Stomach (tissue), 9 donors: ENCODE data around the gene DMTF1. TPM values are rescaled to one million over a fixed set of nuclear protein-coding genes. Genes with fewer than 3 reads are reported as not detected.

Experiments
- DNase-seq, 2 donors: peaks; one replicate each; pipeline versions ENCODE4 v3.0.0 to v3.0.0-alpha.2; 2013 to 2019
- H3K27ac ChIP-seq, 5 donors: fragments of 200-600 bp in 4 of 5; sonication (generic) in 4 of 5; one replicate each; pipeline ENCODE4 v1.5.1; 2013 to 2019; ENCODE audit warnings: mild to moderate bottlenecking in 1 of 5, moderate library complexity in 1 of 5
- H3K27me3 ChIP-seq, 3 donors: fragments of 200-600 bp; sonication (generic); one replicate each; pipeline ENCODE4 v1.5.1; 2017 to 2019; ENCODE audit warnings: mixed run types in 1 of 3
- H3K36me3 ChIP-seq, 4 donors: fragments of 200-600 bp; sonication (generic); 1 replicate in 3 of 4; 2 replicates in 1 of 4; pipeline ENCODE4 v1.5.1; 2016 to 2019
- H3K4me1 ChIP-seq, 4 donors: fragments of 200-600 bp; sonication (generic); one replicate each; pipeline ENCODE4 v1.5.1; 2016 to 2019
- H3K4me3 ChIP-seq, 4 donors: fragments of 200-600 bp; sonication (generic) in 3 of 4; one replicate each; pipeline ENCODE4 v1.5.1; 2016 to 2019; ENCODE audit warnings: mild to moderate bottlenecking in 1 of 4
- H3K9me3 ChIP-seq, 4 donors: fragments of 200-600 bp; sonication (generic); one replicate each; pipeline ENCODE4 v1.5.1; 2016 to 2019
- CTCF ChIP-seq, 7 experiments: fragments of 450-650 bp in 4 of 7; fragments of 200-600 bp in 3 of 7; sonication (generic) in 3 of 7; IDR thresholded peaks; one replicate each; pipeline ENCODE4 v1.5.1; 2016 to 2019; ENCODE audit warnings: antibody characterized with exemption in 7 of 7, control low read depth in 2 of 7, mild to moderate bottlenecking in 1 of 7
- EP300 ChIP-seq: sonication (generic); formaldehyde crosslinking; IDR thresholded peaks from one replicate; pipeline ENCODE4 v1.6.1; 2017; ENCODE audit warnings: antibody characterized with exemption
- POLR2A ChIP-seq, 4 donors: fragments of 450-650 bp; IDR thresholded peaks; one replicate each; pipeline ENCODE4 v1.6.1; 2016; ENCODE audit warnings: antibody characterized with exemption in 4 of 4, control low read depth in 2 of 4, mild to moderate bottlenecking in 1 of 4, moderate library complexity in 1 of 4
- POLR2AphosphoS5 ChIP-seq, 3 donors: sonication (generic); formaldehyde crosslinking; IDR thresholded peaks; one replicate each; pipeline ENCODE4 v1.6.1; 2016; ENCODE audit warnings: antibody characterized with exemption in 3 of 3
- WGBS, 5 donors: extraction: QIAGEN DNeasy Blood & Tissue Kit in 3 of 5; methylation state at CpG; one replicate each; pipeline versions ENCODE4 v1.1.5 to v1.1.7; 2013 to 2018; 5-methylcytosine and 5-hydroxymethylcytosine counted together
- intact Hi-C: fragments of 100-400 bp; cut with DNase I; formaldehyde crosslinking; loops from one replicate; pipeline ENCODE4 v1.15.1; 2023; ENCODE audit warnings: low total_unique reads
- polyA plus RNA-seq, 3 donors: library from polyadenylated mRNA; stranded (reverse); fragments of 200-250 nt; gene quantifications; one replicate each; pipeline ENCODE4 v1.2.3, GENCODE V29; 2013
- total RNA-seq, 5 donors: library from RNA; depleted of rRNA; stranded (reverse); fragments of >200 nt; gene quantifications; one replicate each; pipeline versions ENCODE4 v1.1.0 to v1.2.3, GENCODE V29; 2014 to 2016
- donor health status: healthy with polysubstance abuse.
- donor health status: Bipolar disorder and iron deficiency.
- donor health status: healthy.

DMTF1 gene
- total and polyA plus RNA-seq, 8 donors, result 10.5 to 233 (median 70.8) TPM

GRCh38 chr7:87116315-87116714 is 35.9 kb upstream of the DMTF1 start:
- WGBS, 5 donors, result 66 to 90% (median 78%) methylated on average over 1 of the region's 1 CpG

GRCh38 chr7:87119581-87119980 is 32.7 kb upstream of the DMTF1 start:
- 44 to 69% (median 50%) methylated on average over 2 of the region's 2 CpGs for WGBS, 5 donors
- H3K4me1 ChIP-seq, result no peaks in the 10 kb centered on the region
- H3K36me3 ChIP-seq, result no peaks in the 10 kb centered on the region
- H3K27ac ChIP-seq, result no peak overlapping the region
- H3K27me3 ChIP-seq, result no peaks in the 10 kb centered on the region
- H3K4me3 ChIP-seq, result no peak overlapping the region
- H3K9me3 ChIP-seq, result no peaks in the 10 kb centered on the region
- TF ChIP-seq EP300, result no peak
- TF ChIP-seq POLR2AphosphoS5 (IDR thresholded peaks at IDR 0.05), result no peak
- no peak for TF ChIP-seq CTCF (IDR thresholded peaks at IDR 0.05)
- TF ChIP-seq POLR2A (IDR thresholded peaks at IDR 0.05), result no peak
- no peak for DNase-seq
- intact Hi-C loops, result no loop called here

More at GRCh38 chr7:87116315-87116714, 35.9 kb upstream of the DMTF1 start:
- H3K27ac ChIP-seq, result no peak overlapping the region
- H3K4me1 ChIP-seq, result no peaks in the 10 kb centered on the region
- no peaks in the 10 kb centered on the region for H3K9me3 ChIP-seq
- H3K4me3 ChIP-seq, result no peak overlapping the region
- no peaks in the 10 kb centered on the region for H3K27me3 ChIP-seq
- intact Hi-C loops, result no loop called here
- no peak for DNase-seq
- no peak for TF ChIP-seq CTCF (IDR thresholded peaks at IDR 0.05)
- no peak for TF ChIP-seq POLR2AphosphoS5 (IDR thresholded peaks at IDR 0.05)
- no peak for TF ChIP-seq EP300
- no peak for TF ChIP-seq POLR2A (IDR thresholded peaks at IDR 0.05)
- no peaks in the 10 kb centered on the region for H3K36me3 ChIP-seq

- Histone ChIP-seq H3K27ac (no peak overlapping the region), H3K4me3 (no peak overlapping the region), H3K27me3 (no peaks in the 10 kb centered on the region), H3K9me3 (no peaks in the 10 kb centered on the region), H3K4me1 (no peaks in the 10 kb centered on the region), H3K36me3 (no peaks in the 10 kb centered on the region)
- TF ChIP-seq CTCF (IDR thresholded peaks at IDR 0.05), result no peak
- no peak for TF ChIP-seq EP300
- no peak for TF ChIP-seq POLR2A (IDR thresholded peaks at IDR 0.05)
- TF ChIP-seq POLR2AphosphoS5 (IDR thresholded peaks at IDR 0.05), result no peak
- DNase-seq, result no peak
- intact Hi-C loops, result no loop called here
These were observed 29.1 kb upstream of the DMTF1 start for GRCh38 chr7:87123105-87123504.

GRCh38 chr7:87127019-87127418 is 25.2 kb upstream of the DMTF1 start:
- no peaks in the 10 kb centered on the region for H3K4me1 ChIP-seq
- no peaks in the 10 kb centered on the region for H3K9me3 ChIP-seq
- no peak for DNase-seq
- intact Hi-C loops, result no loop called here
- no peaks in the 10 kb centered on the region for H3K36me3 ChIP-seq
- H3K27ac ChIP-seq, result no peak overlapping the region
- no peak overlapping the region for H3K4me3 ChIP-seq
- TF ChIP-seq CTCF (IDR thresholded peaks at IDR 0.05), result no peak
- no peak for TF ChIP-seq POLR2AphosphoS5 (IDR thresholded peaks at IDR 0.05)
- no peak for TF ChIP-seq EP300
- TF ChIP-seq POLR2A (IDR thresholded peaks at IDR 0.05), result no peak
- no peaks in the 10 kb centered on the region for H3K27me3 ChIP-seq
- WGBS, 5 donors, result 86 to 97% (median 94%) methylated on average over 7 of the region's 7 CpGs
